LNCAP (cell line): ENCODE measurements around the gene LCE1B.

Source experiments
- CTCF ChIP-seq: fragments of 450-650 bp; IDR thresholded peaks from 2 replicates; pipeline ENCODE4 v1.5.1; 2017; ENCODE audit warnings: mild to moderate bottlenecking

The LCE1B gene

DNA sequence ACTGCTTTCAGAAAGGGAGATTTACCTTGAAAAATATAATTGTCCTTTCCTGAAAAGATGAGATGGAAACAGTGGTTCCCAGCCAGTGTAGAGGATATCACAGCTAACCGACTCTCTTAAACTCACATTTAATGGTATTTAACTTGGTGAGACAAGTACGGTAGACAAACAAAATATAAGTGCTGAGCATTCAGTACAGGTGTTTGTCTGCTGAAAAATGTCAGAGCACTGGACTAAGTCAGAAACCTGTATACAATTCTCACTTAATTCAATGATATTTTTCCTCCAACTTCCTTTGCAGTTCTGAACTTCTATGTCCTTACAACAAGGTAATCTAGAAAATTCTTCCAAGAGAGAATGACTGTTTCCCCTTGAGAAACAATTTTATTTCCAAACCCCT is at the start of gene LCE1B:
LCE1B (plus strand) TSS at position 301 of the 400 bp plus-strand sequence. CDS start 476 bp downstream, outside the sequence.
- no peak for TF ChIP-seq CTCF

- no peak for TF ChIP-seq CTCF
Observed at GRCh38 chr1:152768847-152769533, 42.8 kb upstream of the LCE1B start.

DNA sequence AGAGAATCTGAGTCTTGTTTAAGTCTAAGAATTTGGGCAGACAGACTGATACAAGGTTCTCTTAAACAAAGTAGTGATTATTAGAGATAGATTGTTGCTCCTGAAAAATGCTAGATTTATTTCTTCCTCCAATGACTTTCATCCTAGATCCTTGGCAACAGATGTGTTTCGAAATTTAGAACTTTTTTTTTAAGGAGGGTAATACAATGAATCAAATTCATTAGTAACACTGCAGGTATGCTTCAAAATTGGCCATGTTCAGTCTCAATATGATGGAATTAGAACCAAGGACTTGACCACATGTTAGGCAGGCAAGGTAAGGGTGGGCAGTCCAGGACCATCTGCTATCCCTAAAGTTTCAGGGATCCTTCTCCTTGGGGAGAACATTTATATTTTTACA is 41.4 kb upstream of the LCE1B start:
- TF ChIP-seq CTCF, result no peak

DNA sequence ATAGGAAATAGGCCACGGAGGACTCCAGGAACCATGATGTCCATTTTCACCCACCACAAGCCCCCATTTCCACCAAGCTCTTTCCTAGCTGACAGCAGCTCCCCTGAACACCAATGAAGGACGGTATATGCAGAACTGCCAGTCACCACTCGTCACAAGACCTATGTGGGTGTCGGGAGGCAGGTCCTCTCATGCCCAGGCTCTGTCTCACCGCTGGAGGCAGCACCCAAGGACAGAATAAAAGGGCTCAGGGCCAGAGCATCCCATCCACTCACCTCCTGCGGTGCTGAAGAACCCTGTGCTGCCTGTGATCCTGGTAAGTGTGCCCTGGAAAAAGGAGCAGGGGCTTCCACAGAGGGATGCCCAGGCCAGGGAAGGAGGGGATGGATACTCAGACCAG is 36.9 kb upstream of the LCE1B start, which contains the start of gene LCE1F:
LCE1F (plus strand) TSS at position 266 of the 400 bp plus-strand sequence. CDS start 1,232 bp downstream, outside the sequence.
- no peak for TF ChIP-seq CTCF

DNA sequence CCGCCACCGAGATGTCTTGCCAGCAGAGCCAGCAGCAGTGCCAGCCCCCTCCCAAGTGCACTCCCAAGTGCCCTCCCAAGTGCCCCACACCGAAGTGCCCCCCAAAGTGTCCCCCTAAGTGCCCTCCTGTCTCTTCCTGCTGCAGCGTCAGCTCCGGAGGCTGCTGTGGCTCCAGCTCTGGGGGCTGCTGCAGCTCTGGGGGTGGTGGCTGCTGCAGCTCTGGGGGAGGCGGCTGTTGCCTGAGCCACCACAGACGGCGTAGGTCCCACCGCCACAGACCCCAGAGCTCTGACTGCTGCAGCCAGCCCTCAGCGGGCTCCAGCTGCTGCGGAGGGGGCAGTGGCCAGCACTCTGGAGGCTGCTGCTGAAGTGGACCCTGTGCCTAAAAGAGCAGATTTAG is 35.4 kb upstream of the LCE1B start:
- TF ChIP-seq CTCF, result no peak

GRCh38 chr1:152777510-152778137 is 34.1 kb upstream of the LCE1B start:
- peak; percentile 66 for TF ChIP-seq CTCF

DNA sequence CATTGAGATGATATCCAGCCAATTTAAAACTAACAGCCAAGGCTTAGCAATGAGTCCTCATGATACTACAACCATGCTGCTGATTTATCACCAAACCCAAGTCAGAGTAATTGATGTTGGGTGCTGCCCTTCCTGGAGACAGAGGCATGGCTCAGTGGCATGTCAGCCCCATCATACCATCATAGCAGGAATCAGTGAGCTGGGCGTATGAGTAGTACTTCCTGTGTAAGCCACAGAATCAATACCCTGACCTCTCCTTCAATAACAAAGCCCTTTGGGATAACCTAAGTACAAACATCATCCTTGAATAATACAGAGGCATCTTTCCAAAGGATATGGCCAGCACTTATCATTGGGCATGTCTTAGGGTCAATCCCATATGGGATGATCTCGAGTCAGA is 28.7 kb upstream of the LCE1B start:
- TF ChIP-seq CTCF, result no peak
